PC-9 (cell line): ENCODE measurements around the gene TDRD5. TPM values are rescaled to one million over a fixed set of nuclear protein-coding genes. Genes with fewer than 3 reads are reported as not detected.
A peak's percentile ranks its signal among the peaks of the same experiment; 100 is the strongest.

Experiments used
- BruUV-seq: library from RNA; stranded (reverse); fragments of 400-500 nt; replicated peaks from 2 replicates; lab custom pipeline; 2021; lab: Mats Ljungman, UMichigan
- CTCF ChIA-PET: fragments of 300-600 bp; sonication (Branson Sonifier 250); formaldehyde crosslinking; loops from one replicate; lab custom pipeline; 2022; ENCODE audit warnings: antibody characterized with exemption; lab: Charles Lee
- POLR2A ChIA-PET: fragments of 300-600 bp; sonication (Branson Sonifier 250); formaldehyde crosslinking; loops from one replicate; lab custom pipeline; 2022; ENCODE audit warnings: antibody characterized with exemption; ENCODE audit not compliant: unreplicated experiment; lab: Charles Lee
- DNase-seq, 2 experiments: peaks; one replicate each; pipeline versions ENCODE4 v3.0.0 to v3.0.0-alpha.2; 2015 to 2022; ENCODE audit warnings: mixed read lengths in 1 of 2
- H2AFZ ChIP-seq: fragments of 200-600 bp; sonication (generic); 2 replicates; pipeline ENCODE4 v1.8.1; 2017; ENCODE audit warnings: antibody characterized with exemption
- H3F3A ChIP-seq: fragments of 200-600 bp; sonication (generic); 2 replicates; pipeline ENCODE4 v1.8.1; 2017; ENCODE audit warnings: antibody characterized with exemption, mild to moderate bottlenecking, low read depth; ENCODE audit not compliant: insufficient read depth
- H3K27ac ChIP-seq: fragments of 200-600 bp; sonication (generic); 2 replicates; pipeline ENCODE4 v1.6.1; 2016; ENCODE audit warnings: mixed run types
- H3K27me3 ChIP-seq: fragments of 200-600 bp; sonication (generic); 2 replicates; pipeline ENCODE4 v1.6.1; 2016; ENCODE audit warnings: low read depth, mixed run types; ENCODE audit not compliant: insufficient read depth
- H3K36me3 ChIP-seq: fragments of 200-600 bp; sonication (generic); 2 replicates; pipeline ENCODE4 v1.6.1; 2016; ENCODE audit warnings: low read depth, mixed run types
- H3K4me1 ChIP-seq: fragments of 200-600 bp; sonication (generic); replicated peaks from 2 replicates; pipeline ENCODE4 v1.6.1; 2016; ENCODE audit warnings: mixed run types; ENCODE audit not compliant: insufficient read depth
- H3K4me2 ChIP-seq: fragments of 200-600 bp; sonication (generic); 2 replicates; pipeline ENCODE4 v1.6.1; 2017; ENCODE audit warnings: mixed run types
- H3K4me3 ChIP-seq: fragments of 200-600 bp; sonication (generic); 2 replicates; pipeline ENCODE4 v1.6.1; 2016; ENCODE audit warnings: mixed run types
- H3K79me2 ChIP-seq: fragments of 200-600 bp; sonication (generic); 2 replicates; pipeline ENCODE4 v1.6.1; 2017; ENCODE audit warnings: low read depth, mixed run types
- H3K9me2 ChIP-seq: fragments of 200-600 bp; sonication (generic); 2 replicates; pipeline ENCODE4 v1.8.1; 2017; ENCODE audit warnings: mild to moderate bottlenecking; ENCODE audit not compliant: insufficient read depth
- H3K9me3 ChIP-seq: fragments of 200-600 bp; sonication (generic); 2 replicates; pipeline ENCODE4 v1.8.1; 2016; ENCODE audit warnings: low read depth; ENCODE audit not compliant: insufficient read depth
- H4K20me1 ChIP-seq: fragments of 200-600 bp; sonication (generic); 2 replicates; pipeline ENCODE4 v1.8.1; 2017; ENCODE audit not compliant: insufficient read depth
- EZH2 ChIP-seq: fragments of 200-600 bp; sonication (generic); IDR thresholded peaks from 2 replicates; pipeline ENCODE4 v1.8.0; 2017; ENCODE audit warnings: antibody characterized with exemption, low read depth
- intact Hi-C: fragments of 100-400 bp; cut with micrococcal nuclease; formaldehyde crosslinking; loops from one replicate; pipeline ENCODE4 v1.10.0; 2022; ENCODE audit not compliant: unreplicated experiment
- total RNA-seq: library from RNA; stranded (reverse); gene quantifications from 2 replicates; pipeline ENCODE4 v1.2.3, GENCODE V29; 2021
- TF ChIP-seq, protein P1 (sequence below): fragments of 200-600 bp; sonication (generic); conservative IDR thresholded peaks from 2 replicates; pipeline ENCODE4 v1.6.1; 2017; ENCODE audit warnings: mixed run types, antibody characterized with exemption, mild to moderate bottlenecking, moderate library complexity

The TDRD5 gene
- total RNA-seq, 1 experiment from 2014 or later, result not detected

DNA sequence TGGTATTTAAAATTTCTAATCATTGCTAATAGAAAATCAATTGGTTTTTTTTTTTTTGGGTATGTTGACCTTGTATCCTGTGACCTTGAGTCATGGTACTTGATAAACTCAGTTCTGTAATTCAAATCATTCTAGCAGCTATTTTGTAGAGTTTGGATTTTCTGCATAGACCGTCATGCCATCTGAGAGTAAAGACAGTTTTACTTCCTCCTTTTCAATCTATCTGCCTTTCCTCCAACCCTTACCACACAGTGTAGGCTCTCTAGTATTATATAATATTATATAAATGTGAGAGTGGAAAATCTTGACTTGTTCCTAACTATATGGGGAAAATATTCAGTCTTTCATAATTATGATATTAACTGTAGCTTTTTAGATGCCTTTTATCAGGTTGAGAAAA lies 7.0 kb downstream of the TDRD5 start:
- Histone ChIP-seq H3F3A (no peaks in the 10 kb centered on the region), H3K36me3 (no peaks in the 10 kb centered on the region), H3K4me1 (no peaks in the 10 kb centered on the region), H3K79me2 (no peaks in the 10 kb centered on the region), H3K4me3 (no peak overlapping the region), H3K27me3 (0 out of 2 replicates have a peak, but pooled peaks cover 1% of the 10 kb centered on the region), H3K4me2 (no peak overlapping the region), H3K9me3 (no peaks in the 10 kb centered on the region), H3K27ac (no peak overlapping the region), H3K9me2 (no peaks in the 10 kb centered on the region; the same call in 1 of the 2 replicates), H4K20me1 (no peaks in the 10 kb centered on the region), H2AFZ (no peak overlapping the region)
- no peak for DNase-seq
- no TSS peak for BruUV-seq
- intact Hi-C loops, result loop anchor here (10.0 kb wide), 1 partner anchor 1064 kb away; no protein-coding TSS in a partner anchor
- TF ChIP-seq, protein P1, sequence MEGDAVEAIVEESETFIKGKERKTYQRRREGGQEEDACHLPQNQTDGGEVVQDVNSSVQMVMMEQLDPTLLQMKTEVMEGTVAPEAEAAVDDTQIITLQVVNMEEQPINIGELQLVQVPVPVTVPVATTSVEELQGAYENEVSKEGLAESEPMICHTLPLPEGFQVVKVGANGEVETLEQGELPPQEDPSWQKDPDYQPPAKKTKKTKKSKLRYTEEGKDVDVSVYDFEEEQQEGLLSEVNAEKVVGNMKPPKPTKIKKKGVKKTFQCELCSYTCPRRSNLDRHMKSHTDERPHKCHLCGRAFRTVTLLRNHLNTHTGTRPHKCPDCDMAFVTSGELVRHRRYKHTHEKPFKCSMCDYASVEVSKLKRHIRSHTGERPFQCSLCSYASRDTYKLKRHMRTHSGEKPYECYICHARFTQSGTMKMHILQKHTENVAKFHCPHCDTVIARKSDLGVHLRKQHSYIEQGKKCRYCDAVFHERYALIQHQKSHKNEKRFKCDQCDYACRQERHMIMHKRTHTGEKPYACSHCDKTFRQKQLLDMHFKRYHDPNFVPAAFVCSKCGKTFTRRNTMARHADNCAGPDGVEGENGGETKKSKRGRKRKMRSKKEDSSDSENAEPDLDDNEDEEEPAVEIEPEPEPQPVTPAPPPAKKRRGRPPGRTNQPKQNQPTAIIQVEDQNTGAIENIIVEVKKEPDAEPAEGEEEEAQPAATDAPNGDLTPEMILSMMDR, result no peak
- ChIA-PET CTCF (no interaction called here), POLR2A (no interaction called here)

DNA sequence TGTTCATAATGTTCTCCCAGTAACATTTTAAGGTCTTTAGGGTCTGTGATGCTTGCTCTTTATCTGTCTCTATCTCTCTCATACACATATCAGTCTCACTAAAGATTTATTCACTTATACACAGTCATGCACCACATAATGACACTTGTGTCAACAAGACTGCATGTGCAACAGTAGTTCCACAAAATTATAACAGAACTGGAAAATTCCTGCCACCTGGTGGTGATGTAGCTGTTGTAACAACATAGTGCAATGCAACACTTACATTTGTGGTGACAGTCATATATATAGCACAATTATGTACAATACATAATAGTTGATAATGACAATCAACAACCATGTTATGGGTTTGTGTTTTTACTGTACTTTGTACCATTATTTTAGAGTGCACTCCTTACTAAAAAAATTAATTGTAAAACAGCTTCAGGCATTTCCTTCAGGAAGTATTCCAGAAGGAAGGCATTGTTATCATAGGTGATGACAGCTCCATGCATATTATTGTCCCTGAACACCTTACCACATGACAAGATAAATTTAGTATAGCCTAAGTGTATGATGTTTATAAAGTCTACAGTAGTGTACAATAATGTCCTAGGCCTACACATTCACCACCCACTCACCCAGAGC lies 8.1 kb downstream of the TDRD5 start:
- H4K20me1 ChIP-seq, result no peaks in the 10 kb centered on the region
- no TSS peak for BruUV-seq
- H3K4me1 ChIP-seq, result no peaks in the 10 kb centered on the region
- H3K79me2 ChIP-seq, result no peaks in the 10 kb centered on the region
- no peak overlapping the region for H2AFZ ChIP-seq
- no peaks in the 10 kb centered on the region for H3K9me3 ChIP-seq
- H3K36me3 ChIP-seq, result no peaks in the 10 kb centered on the region
- no peaks in the 10 kb centered on the region; the same call in 1 of the 2 replicates for H3K9me2 ChIP-seq
- H3K27me3 ChIP-seq, result no peaks in the 10 kb centered on the region
- H3K4me2 ChIP-seq, result no peak overlapping the region
- CTCF ChIA-PET, result interaction anchor here (0.6 to 0.7 kb wide), 2 partner anchors 163 to 476 kb away, joined by 3 to 4 read pairs; no protein-coding TSS in a partner anchor
- H3K27ac ChIP-seq, result no peak overlapping the region
- H3F3A ChIP-seq, result no peaks in the 10 kb centered on the region
- intact Hi-C loops, result loop anchor here (10.0 kb wide), 1 partner anchor 1065 kb away; no protein-coding TSS in a partner anchor
- no peak for TF ChIP-seq EZH2
- TF ChIP-seq, protein P1, result peak; percentile 66
- DNase-seq, result peak; percentile 17 to 49
- POLR2A ChIA-PET, result no interaction called here
- no peak overlapping the region for H3K4me3 ChIP-seq

DNA sequence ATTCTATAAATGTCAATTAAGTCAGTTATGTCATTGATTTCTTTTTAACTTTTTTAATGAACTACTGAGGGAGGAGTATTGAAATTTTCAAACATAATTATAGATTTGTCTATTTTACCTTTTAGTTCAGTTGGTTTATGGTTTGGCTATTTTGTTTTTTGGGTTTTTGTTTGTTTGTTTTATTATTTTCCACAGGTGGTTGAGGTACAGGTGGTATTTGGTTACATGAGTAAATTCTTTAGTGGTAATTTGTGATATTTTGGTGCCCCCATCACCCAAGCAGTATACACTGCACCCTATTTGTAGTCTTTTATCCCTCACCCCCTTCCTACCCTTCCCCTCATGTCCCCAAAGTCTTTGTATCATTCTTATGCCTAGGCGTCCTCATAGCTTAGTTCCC lies 9.5 kb downstream of the TDRD5 start:
- Histone ChIP-seq H3K27me3 (no peaks in the 10 kb centered on the region), H2AFZ (no peak overlapping the region), H3K27ac (no peak overlapping the region), H3K4me3 (no peak overlapping the region), H3F3A (no peaks in the 10 kb centered on the region), H3K9me3 (no peaks in the 10 kb centered on the region), H3K36me3 (no peaks in the 10 kb centered on the region), H3K9me2 (no peaks in the 10 kb centered on the region; the same call in 1 of the 2 replicates), H3K4me2 (no peak overlapping the region), H4K20me1 (no peaks in the 10 kb centered on the region), H3K4me1 (no peaks in the 10 kb centered on the region), H3K79me2 (no peaks in the 10 kb centered on the region)
- no peak for DNase-seq
- no TSS peak for BruUV-seq
- intact Hi-C loops, result no loop called here
- CTCF ChIA-PET, result no interaction called here
- no peak for TF ChIP-seq EZH2
- TF ChIP-seq, protein P1, result no peak
- POLR2A ChIA-PET, result no interaction called here
